HG02623 (cell line): Measurements from ENCODE around the gene DGUOK.

Experiments used
- ATAC-seq: cut with Tn5 transposase; IDR thresholded peaks from one replicate; pipeline ENCODE4 v1.9.1; 2021; ENCODE audit warnings: moderate library complexity; ENCODE audit not compliant: unreplicated experiment

The DGUOK gene

DNA sequence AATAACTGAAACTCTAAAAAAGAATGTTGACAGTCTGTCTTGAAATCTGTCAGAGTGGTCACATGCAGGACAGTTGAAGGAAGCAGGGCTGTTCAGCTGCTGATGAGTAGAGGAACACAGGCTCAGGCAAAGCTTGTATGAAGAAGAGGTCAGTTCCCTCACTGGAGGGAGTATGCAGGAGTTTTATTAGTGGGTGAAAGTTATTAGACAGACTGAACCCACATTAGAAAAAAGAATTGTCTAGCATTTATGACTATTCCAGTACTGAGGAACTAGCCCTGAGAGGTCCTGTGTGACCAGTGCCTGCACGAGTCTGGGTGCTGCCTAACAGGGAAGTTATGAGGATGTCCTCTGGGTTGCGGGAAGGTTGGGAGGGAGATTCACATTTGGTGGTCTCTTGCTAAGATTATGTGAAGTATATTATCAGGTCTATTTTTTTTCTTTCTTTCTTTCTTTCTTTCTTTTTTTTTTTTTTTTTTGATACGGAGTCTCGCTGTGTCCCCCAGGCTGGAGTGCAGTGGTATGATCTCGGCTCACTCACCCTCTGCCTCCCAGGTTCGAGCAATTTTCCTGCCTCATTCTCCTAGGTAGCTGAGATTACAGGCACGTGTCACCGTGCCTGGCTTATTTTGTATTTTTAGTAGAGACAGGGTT is 67.6 kb downstream of the DGUOK start:
- no peak for ATAC-seq

DNA sequence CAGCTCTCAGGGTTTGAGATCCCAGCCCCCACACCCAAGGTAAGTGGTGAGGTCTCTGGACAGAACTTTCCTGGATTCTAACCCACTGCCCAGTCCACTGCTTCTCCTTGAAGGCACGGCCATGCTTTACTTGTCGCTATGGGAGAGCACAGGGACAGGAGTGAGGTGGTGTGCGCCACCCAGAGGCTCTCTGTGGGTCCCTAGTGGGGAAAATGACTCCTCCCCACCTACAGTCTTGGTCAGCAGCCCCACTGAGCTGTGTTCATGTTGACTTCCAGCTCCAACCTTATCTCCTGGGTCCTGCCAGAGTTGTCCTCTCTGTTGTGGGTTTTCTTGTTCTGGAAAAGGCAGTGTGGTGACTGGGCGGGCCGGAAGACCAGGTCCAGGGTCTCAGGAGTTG is 69.1 kb downstream of the DGUOK start:
- ATAC-seq: no peak

DNA sequence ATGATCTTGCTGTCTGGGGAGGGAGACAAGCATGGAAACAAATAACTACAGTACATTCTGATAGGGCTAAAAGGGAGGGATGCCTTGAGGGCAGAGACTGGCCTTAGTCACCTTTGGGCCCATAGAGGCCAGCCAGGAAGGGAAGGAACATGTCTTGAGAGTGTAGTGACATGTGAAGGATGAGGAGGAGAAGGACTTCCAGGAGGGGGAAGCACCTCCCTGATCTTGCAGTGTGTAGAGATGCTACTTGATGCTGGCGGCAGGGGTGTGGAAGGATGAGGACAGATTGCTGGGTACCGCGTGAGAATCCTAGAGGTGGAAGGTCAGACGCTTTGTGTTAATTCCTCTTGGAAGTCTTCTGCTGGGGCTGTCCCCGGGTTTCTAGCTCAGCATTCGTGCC is 71.1 kb downstream of the DGUOK start:
- no peak for ATAC-seq

DNA sequence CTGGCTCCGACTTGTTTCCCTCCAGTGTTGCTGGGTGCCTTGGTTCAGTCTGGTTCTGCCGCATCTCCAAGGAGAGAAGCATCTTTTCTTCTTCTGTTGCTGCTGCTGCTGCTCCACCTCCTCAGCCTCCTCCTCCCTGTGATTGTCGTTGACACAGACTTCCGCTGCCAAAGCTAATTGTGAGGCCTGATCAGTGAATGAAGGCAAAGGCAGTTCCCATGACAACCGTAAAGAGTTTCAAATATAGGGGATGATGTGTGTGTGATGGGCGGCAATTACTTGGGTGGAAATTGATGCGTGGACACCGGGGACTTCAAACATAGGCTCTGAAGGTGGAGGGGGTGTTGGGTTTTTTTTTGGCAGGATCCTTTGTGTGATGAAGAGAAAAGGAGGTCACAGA is 71.8 kb downstream of the DGUOK start:
- ATAC-seq: no peak

DNA sequence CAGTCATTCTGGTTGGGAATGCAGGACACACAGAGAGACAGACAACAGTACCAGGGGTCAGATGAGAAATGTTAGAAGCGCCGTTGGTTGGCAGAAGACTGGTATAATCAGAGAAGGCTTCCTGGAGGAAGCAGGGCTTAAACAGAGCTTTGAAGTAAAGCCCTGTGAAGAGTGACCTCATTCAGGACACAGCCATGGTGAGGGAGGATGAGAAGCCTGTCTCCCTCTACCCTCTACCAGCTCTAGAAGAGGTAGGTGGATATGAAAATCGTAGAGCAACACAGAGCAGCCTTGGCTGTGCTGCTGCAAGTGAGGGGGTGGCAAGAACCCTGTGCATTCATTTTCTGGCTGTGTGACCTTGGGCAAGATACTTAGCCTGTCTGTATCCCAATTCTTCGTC is 72.3 kb downstream of the DGUOK start:
- no peak for ATAC-seq

DNA sequence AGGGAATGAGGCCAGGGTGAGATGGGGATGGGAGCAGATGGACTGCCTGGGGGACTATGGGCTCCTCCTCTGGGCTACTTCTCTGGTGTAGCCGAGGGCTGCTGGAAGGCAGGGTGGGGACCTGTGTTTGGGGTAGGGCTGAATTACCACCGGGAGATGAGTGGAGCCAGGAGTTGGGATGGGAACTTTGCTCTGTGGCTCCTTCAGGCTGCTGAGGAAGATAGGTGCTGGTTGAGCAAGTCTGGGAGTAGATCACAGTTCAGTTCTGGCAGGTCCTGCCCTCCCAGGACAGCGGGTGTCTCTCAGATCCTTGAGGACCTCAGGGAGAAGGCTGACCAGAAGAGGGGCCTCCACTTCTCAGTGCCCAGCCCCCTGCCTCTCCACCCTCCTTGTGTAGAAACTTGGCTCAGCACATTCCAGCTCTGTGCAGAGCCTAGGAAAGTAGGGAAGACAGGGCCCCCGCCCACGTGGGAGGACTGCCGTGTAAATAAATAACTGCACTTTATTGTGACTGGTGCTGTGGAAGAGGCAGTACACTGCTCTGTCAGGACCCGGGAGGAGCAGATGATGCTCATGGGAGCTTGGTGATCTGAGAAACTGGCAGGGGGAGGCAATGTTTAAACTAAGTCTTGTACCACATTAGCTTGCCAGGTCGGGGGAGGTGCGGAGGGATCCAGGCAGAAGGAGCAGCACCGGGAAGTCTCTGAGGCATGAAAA is 73.4 kb downstream of the DGUOK start:
- ATAC-seq: no peak

DNA sequence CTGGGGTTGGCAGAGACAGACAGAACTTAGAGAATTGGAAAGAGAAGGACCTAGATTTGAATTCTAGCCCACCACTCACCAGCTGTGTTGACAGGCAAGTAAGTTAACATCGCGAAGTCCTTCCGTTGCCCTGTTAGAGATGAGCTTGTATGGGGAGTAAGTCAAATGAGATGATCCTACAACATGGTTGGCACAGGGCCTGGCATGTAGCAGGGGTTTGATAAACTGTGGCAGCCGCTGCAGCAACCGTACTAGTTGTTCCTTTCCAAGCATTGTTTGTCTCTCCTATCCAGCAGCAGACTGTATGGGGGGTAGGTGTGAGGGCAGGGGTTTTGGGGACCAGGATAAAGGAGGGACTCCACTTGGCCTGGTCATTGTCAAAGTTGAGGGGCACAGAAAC is 74.0 kb downstream of the DGUOK start:
- no peak for ATAC-seq

DNA sequence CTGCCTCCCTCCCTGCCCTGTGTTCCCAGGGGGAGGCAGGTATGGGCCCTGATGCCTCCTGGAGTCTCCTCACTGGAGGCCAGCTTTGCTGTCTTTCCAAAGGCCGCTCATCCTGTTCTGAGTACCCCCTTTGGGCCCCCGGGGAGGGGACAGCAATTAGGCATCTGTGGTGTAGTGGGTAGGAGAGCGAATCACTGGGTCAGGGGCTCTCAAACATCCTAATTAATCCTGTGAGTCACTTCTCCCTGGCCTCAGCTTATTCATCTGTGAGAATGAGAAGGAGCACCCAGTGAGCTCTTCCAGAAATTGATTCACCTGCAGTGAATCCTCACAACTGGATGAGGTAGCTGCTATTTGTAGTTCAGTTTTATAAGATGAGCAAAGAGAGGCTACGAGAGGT is 74.4 kb downstream of the DGUOK start:
- ATAC-seq: no peak

DNA sequence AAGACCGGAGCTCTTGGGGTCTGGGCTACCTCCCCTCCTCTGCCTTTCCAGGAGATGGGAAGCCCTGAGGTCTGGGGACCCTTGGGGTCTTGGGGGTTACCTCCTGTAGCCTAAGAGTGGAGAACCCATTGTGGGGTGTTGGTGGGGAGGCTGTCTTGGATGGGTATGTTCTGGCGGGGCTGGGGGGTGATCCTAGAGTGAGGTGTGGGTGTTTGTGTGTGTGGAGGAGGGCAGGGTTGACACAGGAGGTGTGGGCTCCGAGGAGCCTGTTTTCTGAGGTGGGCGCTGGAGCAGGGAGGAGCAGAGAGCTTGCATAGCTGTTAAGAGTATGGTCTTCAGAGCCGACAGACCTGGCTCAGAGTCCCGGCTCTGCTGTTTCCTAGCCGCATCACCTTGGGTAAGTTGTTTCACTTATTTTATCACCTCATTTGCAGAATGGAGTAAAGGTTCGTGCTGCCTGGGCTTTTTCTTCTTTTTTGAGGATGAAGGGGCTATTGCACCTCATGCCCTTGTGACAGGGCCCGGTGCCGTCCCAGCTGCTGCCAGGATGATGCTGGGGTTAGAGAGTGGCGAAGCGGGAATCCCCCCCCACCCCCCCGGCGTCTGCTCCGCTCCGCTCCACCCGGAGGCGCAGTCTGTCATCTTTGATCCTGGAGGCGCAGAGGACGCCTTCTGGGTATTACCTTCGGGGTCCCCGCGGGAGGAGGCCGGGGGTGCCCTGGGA is 75.3 kb downstream of the DGUOK start:
- peak; percentile 43 for ATAC-seq

DNA sequence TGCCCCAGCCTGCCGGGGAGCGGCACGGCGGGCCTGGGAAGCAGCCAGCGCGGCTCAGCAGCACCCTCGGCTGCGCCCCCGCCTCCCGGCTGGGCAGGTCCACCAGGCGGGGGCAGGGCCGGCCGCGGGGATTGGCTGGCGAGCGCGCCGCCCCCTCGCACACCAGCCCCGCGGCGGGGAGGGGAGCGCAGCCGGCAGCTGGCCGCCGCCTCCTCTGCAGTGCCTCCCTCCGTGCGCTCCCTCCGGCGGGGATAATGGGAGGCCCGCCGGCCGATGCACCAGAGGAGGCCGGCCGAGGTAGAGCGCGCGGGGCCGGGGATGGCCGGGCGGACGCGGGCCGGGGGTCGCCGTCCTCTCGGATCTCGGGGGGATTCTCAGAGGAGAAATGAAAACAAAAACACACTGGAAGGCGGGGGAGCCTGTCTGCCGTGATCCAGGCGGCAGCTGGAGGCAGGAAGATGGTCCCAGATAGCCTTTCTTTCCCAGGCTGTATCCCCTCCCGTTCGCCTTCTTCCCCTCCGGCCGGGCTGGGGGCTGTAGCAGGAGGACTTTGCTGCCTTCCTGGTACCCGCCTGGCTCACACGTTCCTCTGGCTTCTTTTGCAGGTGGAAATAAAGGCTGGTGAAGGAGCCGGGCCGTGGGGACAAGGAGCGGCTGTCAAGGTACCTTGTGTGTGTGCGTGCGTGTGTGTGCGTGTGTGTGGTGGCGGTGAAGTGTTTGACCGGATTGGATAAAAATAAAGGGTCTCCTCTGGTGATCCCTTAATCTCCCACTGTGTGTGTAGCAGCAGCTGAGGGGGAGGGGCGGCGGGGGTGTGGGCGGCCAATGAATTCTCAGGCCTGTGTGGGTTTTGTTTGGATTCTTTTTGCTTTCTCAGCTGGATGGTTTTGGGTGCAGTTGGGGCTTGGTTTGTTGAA is 76.1 kb downstream of the DGUOK start:
- ATAC-seq: peak; percentile 88

DNA sequence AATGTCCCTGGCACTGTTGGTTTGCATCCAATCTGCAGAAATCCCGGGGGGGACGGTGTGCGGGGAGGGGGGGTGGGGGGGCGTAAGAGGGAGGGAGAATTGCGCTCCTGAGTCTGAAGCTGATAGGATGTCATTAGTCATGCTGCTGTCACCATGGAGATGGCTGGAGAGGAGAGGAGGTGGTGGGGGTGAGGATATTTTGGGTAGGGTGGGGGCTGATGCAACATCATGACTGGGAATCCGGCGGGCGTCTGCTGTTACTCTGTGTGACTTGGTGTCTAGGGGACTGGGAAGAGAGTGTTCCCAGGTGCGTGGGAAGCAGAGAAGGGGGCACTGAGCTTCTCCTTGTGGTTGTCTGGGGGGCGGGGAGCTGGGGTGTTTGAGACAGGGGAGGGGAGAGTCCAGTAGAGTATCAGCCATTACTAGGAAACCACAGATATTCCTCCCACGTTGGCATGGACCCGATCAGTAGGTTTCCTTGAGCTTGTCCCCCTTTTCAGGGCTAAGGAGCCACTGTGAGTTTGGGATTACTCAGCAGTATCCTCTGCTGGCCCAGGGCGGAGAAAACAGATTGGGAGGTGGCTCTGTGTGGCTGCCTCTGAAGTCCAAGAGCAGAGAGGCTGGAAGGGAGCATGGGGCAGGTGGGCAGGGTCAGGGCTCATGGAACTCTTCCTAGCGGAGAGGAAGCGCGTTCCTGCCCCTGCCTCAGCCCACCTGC is 77.0 kb downstream of the DGUOK start:
- ATAC-seq: no peak

DNA sequence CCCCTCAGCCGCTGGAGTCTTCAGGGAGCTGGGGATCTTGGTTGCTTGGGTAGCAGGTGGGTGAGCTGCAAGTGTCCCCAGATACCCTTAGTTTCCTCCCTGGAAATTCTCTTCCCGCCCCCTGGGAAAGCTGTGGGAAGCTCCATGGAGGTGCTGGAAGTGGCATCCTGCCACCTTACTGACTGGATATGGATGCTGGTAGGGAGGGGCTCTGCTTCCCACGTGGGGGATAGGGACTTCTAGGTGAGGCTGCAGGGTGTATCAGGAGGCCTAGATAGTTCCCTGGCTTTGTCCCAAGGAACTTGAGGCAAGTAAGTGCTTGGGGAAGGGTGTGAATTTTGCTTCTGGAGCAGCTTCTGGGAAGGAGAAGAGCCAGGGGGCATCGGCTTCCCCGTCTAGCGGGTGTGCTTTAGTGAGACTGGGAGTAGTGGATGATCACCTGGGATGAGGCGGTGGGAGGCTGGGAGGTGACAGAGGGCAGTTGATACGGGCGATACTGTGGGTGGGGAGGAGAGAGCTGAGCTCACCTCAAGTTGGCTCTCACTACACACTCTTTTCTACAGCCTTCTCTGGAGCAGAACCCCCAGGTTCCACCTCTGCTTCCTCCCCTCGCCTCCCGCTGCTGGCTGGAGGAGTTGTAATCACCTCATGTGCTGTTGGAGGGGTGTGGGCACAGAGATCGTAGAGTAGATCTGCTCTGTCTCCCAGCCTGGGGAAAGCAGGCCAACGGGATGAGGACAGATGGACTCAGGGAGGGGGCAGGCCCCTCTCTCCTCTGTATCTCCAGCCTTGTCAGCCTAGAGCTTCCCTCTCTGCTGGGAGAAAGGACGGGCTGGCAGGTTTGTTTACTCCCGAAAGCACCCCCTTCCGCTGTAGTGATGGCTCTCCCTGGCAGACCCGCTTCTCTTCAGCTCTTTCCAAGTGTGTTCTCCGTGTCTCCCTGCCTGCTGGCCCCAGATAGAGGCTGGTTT is 77.8 kb downstream of the DGUOK start:
- ATAC-seq: no peak

DNA sequence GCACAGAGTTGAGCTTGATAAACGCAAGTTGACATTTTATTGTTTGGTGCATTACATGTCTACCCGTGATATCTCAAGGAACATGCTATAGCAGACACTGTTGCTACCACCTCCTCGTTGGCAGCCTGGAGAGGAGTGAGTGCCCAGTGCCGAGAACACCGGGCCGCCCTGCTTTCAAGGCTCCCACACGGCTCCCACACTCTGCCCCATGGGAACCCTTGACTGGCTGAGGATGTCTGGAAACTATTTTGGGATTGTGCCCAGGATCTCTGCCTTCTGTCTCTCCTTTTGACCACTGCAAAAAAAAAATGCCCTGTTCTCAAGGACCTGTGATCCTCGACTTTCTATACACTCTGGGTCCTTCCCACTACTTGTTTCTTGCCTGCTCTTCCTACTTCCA is 79.1 kb downstream of the DGUOK start:
- no peak for ATAC-seq

DNA sequence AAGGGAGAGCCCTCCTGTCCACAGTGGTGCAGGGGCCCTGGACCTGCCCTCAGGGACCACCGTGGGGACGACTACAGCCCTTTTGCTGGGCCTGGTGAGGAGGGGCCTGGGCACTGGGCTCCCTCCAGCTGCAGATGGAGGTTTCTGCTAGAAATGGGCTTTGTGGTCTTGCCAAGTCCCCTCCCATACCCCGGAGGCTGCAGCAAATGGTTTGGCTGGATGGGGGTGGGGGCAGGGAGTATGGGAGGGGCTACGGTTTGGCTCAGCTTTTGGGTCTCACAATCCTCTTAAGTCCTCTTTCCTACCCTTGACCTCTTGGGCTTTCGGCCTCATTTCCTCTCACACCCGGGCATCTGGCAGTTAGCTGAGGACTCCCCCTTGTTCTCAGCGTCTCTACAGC is 79.8 kb downstream of the DGUOK start:
- ATAC-seq: no peak

DNA sequence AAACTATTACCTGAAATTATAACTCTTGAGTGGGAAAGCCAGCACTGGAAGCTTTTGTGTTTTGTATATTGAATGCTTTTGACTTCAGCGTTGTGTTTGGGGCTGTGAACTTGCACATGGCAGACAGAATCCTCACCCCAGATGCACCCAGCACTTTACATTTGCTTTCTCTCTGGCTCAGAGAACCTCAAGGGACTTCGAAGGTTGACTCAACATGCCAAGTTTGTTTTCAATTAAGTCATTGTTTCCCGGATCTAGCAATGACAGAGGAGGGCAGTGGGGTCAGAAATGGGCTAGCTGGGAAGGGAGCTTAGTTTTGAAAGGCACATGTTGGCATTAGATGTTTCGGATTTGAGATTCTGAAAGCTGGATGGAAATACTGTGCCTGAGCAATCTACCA is 80.4 kb downstream of the DGUOK start:
- ATAC-seq: no peak

DNA sequence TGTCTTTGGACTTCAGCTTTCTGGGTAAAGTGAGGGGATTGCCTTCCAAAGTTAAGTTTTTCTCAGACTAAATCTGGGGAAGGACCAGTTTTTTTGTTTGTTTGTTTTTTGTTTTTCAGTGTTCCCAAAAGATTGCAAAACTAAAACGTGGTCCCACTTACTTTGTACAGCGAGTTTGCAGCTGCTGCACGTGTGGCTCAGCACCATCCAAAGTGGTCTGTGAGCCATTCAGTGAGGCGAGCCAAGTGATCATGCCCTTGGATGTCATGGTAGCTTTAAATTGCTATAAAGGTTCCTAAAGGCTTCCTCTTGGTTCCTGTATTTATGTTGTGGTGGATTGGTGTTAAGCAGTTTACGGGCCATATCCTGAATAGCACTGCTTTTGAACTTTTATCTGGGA is 81.0 kb downstream of the DGUOK start:
- ATAC-seq: no peak
